Karpas-422 (cell line): ENCODE results near the gene C10orf53. TPM values are rescaled to one million over a fixed set of nuclear protein-coding genes. Genes with fewer than 3 reads are reported as not detected.

ENCODE experiments used
- DNase-seq: peaks from one replicate; pipeline ENCODE4 v3.0.0-alpha.2; 2015
- H2AFZ ChIP-seq: fragments of 200-600 bp; sonication (generic); 2 replicates; pipeline ENCODE4 v1.6.1; 2014; ENCODE audit warnings: antibody characterized with exemption, low read length, mixed read lengths
- H3K27ac ChIP-seq: fragments of 200-600 bp; sonication (generic); 2 replicates; pipeline ENCODE4 v1.5.1; 2014; ENCODE audit warnings: mild to moderate bottlenecking, low read length, moderate library complexity
- H3K27me3 ChIP-seq: fragments of 200-600 bp; sonication (generic); 2 replicates; pipeline ENCODE4 v1.6.1; 2014; ENCODE audit warnings: low read length, mixed read lengths
- H3K36me3 ChIP-seq: fragments of 200-600 bp; sonication (generic); 2 replicates; pipeline ENCODE4 v1.6.1; 2014; ENCODE audit warnings: low read length, mixed read lengths; ENCODE audit not compliant: insufficient read depth
- H3K4me1 ChIP-seq: fragments of 200-600 bp; sonication (generic); 2 replicates; pipeline ENCODE4 v1.6.1; 2014; ENCODE audit warnings: mild to moderate bottlenecking, low read length, mixed read lengths
- H3K4me2 ChIP-seq: fragments of 200-600 bp; sonication (generic); 2 replicates; pipeline ENCODE4 v1.6.1; 2014; ENCODE audit warnings: low read length, low read depth, mild to moderate bottlenecking; ENCODE audit not compliant: poor library complexity, severe bottlenecking
- H3K4me3 ChIP-seq: fragments of 200-600 bp; sonication (generic); 2 replicates; pipeline ENCODE4 v1.5.1; 2014; ENCODE audit warnings: mild to moderate bottlenecking, antibody characterized with exemption, low read length, mixed read lengths
- H3K79me2 ChIP-seq: fragments of 200-600 bp; sonication (generic); 2 replicates; pipeline ENCODE4 v1.6.1; 2014; ENCODE audit warnings: mild to moderate bottlenecking, low read length, mixed read lengths
- H3K9ac ChIP-seq: fragments of 200-600 bp; sonication (generic); 2 replicates; pipeline ENCODE4 v1.6.0; 2014; ENCODE audit warnings: low read length
- H3K9me2 ChIP-seq: fragments of 200-600 bp; sonication (generic), shearing (Covaris generic); replicated peaks from 2 replicates; pipeline ENCODE4 v1.6.0; 2014; ENCODE audit warnings: mild to moderate bottlenecking, low read length, moderate library complexity; ENCODE audit not compliant: insufficient read depth
- H3K9me3 ChIP-seq: fragments of 300-700, 200-600 bp; sonication (generic); 2 replicates; pipeline ENCODE4 v1.6.1; 2014; ENCODE audit warnings: low read length, mixed read lengths
- H4K20me1 ChIP-seq: fragments of 200-600 bp; sonication (generic); 2 replicates; pipeline ENCODE4 v1.6.1; 2014; ENCODE audit warnings: mild to moderate bottlenecking, antibody characterized with exemption, low read length, low read depth; ENCODE audit not compliant: insufficient read depth
- total RNA-seq: library from RNA; depleted of rRNA; stranded (reverse); fragments of >200 nt; shearing (Covaris generic); gene quantifications from 2 replicates; pipeline ENCODE4 v1.2.3, GENCODE V29; 2014; ENCODE audit warnings: low replicate concordance

Gene C10orf53
- total RNA-seq, 1 experiment from 2014 or later, result not detected

GRCh38 chr10:49650724-49651034 lies 28.8 kb upstream of the C10orf53 start:
- no peaks in the 10 kb centered on the region for H3K9me3 ChIP-seq
- H3K4me1 ChIP-seq, result peaks cover 18% of the 10 kb centered on the region
- H3K9ac ChIP-seq, result no peak overlapping the region
- no peak overlapping the region for H3K27ac ChIP-seq
- no peak overlapping the region for H2AFZ ChIP-seq
- no peaks in the 10 kb centered on the region for H4K20me1 ChIP-seq
- no peaks in the 10 kb centered on the region for H3K36me3 ChIP-seq
- H3K9me2 ChIP-seq, result no peaks in the 10 kb centered on the region
- no peak overlapping the region for H3K4me2 ChIP-seq
- H3K4me3 ChIP-seq, result no peak overlapping the region
- no peaks in the 10 kb centered on the region for H3K79me2 ChIP-seq
- DNase-seq, result no peak
- no peaks in the 10 kb centered on the region for H3K27me3 ChIP-seq

- Histone ChIP-seq H3K9ac (no peak overlapping the region), H3K36me3 (no peaks in the 10 kb centered on the region), H3K4me2 (no peak overlapping the region), H3K79me2 (no peaks in the 10 kb centered on the region), H3K27ac (no peak overlapping the region), H3K27me3 (no peaks in the 10 kb centered on the region), H3K4me3 (no peak overlapping the region), H3K9me3 (no peaks in the 10 kb centered on the region), H3K4me1 (peaks cover 18% of the 10 kb centered on the region), H3K9me2 (no peaks in the 10 kb centered on the region), H4K20me1 (no peaks in the 10 kb centered on the region), H2AFZ (no peak overlapping the region)
- no peak for DNase-seq
These were observed 28.2 kb upstream of the C10orf53 start for GRCh38 chr10:49651039-49651835.

DNA sequence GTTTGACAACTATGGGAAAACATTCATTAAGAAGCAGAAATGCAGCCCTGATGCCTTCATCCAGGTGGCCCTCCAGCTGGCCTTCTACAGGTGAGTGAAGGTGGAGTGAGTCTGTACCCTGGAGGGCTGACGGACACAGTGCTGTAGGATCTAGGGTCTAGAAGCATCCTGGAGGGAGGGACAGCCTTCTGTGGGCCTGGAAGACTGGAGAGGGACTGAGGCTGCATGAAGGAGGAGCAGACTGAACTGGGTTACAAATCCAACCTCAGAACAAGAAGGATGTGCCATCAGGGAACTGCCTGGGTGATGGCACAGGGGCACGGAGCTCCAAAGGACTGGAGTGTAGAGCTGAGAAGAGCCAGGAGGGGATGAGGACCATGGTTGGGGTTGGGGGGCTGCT lies 27.5 kb upstream of the C10orf53 start:
- H4K20me1 ChIP-seq, result no peaks in the 10 kb centered on the region
- H3K36me3 ChIP-seq, result no peaks in the 10 kb centered on the region
- no peak overlapping the region for H3K27ac ChIP-seq
- no peak overlapping the region for H2AFZ ChIP-seq
- no peak for DNase-seq
- H3K4me3 ChIP-seq, result no peak overlapping the region
- H3K4me1 ChIP-seq, result peaks cover 18% of the 10 kb centered on the region
- H3K79me2 ChIP-seq, result no peaks in the 10 kb centered on the region
- no peaks in the 10 kb centered on the region for H3K9me3 ChIP-seq
- H3K4me2 ChIP-seq, result no peak overlapping the region
- no peak overlapping the region for H3K9ac ChIP-seq
- no peaks in the 10 kb centered on the region for H3K9me2 ChIP-seq
- H3K27me3 ChIP-seq, result no peaks in the 10 kb centered on the region

DNA sequence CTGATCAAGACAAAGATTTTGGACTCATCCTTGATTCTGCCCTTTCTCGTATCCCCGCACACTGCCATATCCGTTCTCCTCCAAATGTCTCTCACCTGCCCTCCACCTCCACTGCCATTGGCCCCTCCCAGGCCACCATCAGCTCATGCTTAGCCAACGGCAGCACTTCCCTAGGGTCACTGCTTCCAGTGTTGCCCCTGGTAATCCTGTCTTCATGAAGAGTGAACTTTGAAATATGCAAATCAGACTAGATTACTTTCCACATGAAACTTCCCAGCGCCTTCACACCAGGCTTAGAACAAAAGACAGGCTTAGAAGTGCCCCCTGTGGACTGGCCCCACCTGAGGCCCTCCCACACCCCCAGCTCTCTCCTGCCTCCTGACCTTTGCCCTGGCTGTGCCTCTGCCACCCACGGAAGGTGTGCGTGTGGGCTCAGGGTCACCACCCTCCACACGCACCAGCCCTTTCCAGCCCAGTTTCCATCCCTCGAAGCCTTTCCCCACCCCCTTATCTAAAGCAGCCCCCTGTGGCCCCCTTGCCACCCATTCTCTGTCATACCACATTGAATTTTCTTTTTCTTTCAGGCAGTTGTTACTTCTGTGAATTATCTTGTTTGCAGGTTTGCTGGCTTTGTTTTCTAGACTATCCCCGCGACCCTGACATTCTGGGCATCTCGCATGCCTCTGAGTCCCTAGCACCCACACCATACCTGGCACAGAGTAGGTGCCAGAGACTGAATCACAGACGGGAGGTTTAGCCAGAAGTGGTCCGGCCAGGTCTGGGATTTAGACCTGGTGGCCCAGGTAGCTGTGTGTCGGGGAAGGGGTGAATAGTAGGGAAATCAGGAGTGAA lies 26.8 kb upstream of the C10orf53 start:
- no peak for DNase-seq
- Histone ChIP-seq H3K9me3 (no peaks in the 10 kb centered on the region), H2AFZ (no peak overlapping the region), H3K4me3 (no peak overlapping the region), H3K4me1 (peaks cover 18% of the 10 kb centered on the region), H3K9ac (no peak overlapping the region), H3K4me2 (no peak overlapping the region), H3K27ac (no peak overlapping the region), H3K36me3 (no peaks in the 10 kb centered on the region), H3K9me2 (no peaks in the 10 kb centered on the region), H3K79me2 (no peaks in the 10 kb centered on the region), H4K20me1 (no peaks in the 10 kb centered on the region), H3K27me3 (no peaks in the 10 kb centered on the region)

DNA sequence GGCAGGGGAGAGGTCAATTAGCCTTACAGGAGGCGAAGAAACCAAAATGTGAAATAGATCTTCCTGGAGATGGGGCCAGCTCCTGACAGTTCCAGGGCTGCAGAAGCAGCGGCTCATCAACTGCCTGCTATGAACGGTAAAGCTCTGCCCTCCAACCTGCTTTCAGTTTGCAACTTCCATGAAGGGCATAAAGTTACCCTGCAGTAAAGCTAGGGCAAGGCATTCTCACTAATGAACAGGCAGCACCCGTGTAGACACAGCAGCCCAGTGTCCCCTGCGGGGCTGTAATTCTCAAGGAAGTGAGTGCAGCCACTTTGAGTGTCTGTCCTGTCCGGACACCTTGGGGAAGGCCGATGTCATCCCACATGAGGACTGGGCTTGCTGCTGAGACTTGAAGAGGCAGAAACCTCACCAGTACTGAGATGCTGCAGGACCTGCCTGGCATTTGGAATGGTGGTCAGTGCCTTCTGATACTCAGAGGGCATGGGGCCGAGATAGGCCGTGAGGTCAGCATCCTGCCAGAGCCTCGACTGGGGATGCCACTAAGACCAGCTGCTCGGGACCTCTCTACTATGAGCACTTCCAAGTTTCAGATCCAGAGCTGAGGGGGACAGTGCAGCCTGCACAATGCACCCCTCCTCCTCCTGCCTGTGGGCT lies 26.1 kb upstream of the C10orf53 start:
- Histone ChIP-seq H3K9me3 (no peaks in the 10 kb centered on the region), H3K9me2 (no peaks in the 10 kb centered on the region), H3K4me1 (peaks cover 18% of the 10 kb centered on the region), H3K36me3 (no peaks in the 10 kb centered on the region), H3K9ac (no peak overlapping the region), H3K4me2 (no peak overlapping the region), H3K79me2 (no peaks in the 10 kb centered on the region), H4K20me1 (no peaks in the 10 kb centered on the region), H2AFZ (no peak overlapping the region), H3K4me3 (no peak overlapping the region), H3K27ac (no peak overlapping the region), H3K27me3 (no peaks in the 10 kb centered on the region)
- no peak for DNase-seq

DNA sequence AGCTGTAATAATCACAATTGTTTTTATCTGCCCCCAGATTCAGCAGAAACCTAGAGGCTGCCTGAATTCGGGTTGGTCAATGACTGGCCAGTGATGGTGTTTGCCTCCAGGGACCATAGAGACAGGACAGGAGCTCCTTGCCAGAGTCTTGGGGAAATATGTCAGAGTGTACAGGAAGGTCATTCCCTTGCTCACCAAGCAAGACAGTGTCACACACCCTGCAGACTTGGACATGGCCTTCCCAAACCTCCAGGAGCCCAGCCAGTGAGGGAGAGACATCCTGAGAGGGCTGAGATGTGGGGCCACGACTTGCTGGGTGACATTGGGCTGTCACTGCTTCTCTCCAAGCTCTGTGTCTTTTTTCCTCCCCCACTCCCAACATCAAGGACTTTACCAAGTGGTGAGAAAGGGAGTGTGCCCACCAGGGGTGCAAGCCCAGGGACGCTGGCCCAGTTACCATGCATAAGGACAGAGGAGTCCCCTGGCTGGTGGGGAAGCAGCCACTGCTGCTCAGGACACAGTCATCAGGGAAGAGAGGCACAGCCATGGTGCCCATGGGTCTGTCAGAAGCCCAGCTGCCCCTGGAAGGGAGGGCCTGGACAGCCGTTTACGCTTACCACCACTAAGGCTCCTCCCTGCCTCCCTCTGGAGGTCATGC lies 25.3 kb upstream of the C10orf53 start:
- Histone ChIP-seq H3K4me1 (peaks cover 14% of the 10 kb centered on the region), H3K4me2 (no peak overlapping the region), H3K9ac (no peak overlapping the region), H3K9me3 (peaks cover 4% of the 10 kb centered on the region; the same call in 1 of the 2 replicates), H3K36me3 (no peaks in the 10 kb centered on the region), H4K20me1 (no peaks in the 10 kb centered on the region), H3K79me2 (no peaks in the 10 kb centered on the region), H3K27ac (no peak overlapping the region), H3K4me3 (no peak overlapping the region), H2AFZ (no peak overlapping the region), H3K9me2 (no peaks in the 10 kb centered on the region), H3K27me3 (no peaks in the 10 kb centered on the region)
- no peak for DNase-seq

GRCh38 chr10:49655099-49655498 lies 24.4 kb upstream of the C10orf53 start:
- no peaks in the 10 kb centered on the region for H3K27me3 ChIP-seq
- H3K27ac ChIP-seq, result no peak overlapping the region
- H3K4me1 ChIP-seq, result peaks cover 4% of the 10 kb centered on the region
- H3K36me3 ChIP-seq, result no peaks in the 10 kb centered on the region
- H3K9ac ChIP-seq, result no peak overlapping the region
- no peak overlapping the region for H2AFZ ChIP-seq
- peaks cover 4% of the 10 kb centered on the region; the same call in 1 of the 2 replicates for H3K9me3 ChIP-seq
- DNase-seq, result no peak
- no peak overlapping the region for H3K4me2 ChIP-seq
- H3K4me3 ChIP-seq, result no peak overlapping the region
- no peaks in the 10 kb centered on the region for H3K79me2 ChIP-seq
- no peaks in the 10 kb centered on the region for H4K20me1 ChIP-seq
- no peaks in the 10 kb centered on the region for H3K9me2 ChIP-seq
